HEK293 (cell line): ENCODE measurements around the gene PDSS1.

Source experiments
- BCL6B ChIP-seq: fragments of 450-650 bp; formaldehyde crosslinking; IDR thresholded peaks from 2 replicates; pipeline ENCODE4 v1.5.1; 2017; ENCODE audit warnings: missing biosample characterization, missing genetic modification characterization
- EGR2 ChIP-seq: fragments of 450-650 bp; formaldehyde crosslinking; IDR thresholded peaks from 2 replicates; pipeline ENCODE4 v1.5.1; 2016; ENCODE audit warnings: low read depth, missing biosample characterization, missing genetic modification characterization
- OSR2 ChIP-seq: fragments of 450-650 bp; formaldehyde crosslinking; IDR thresholded peaks from 2 replicates; pipeline ENCODE4 v1.5.1; 2016; ENCODE audit warnings: missing biosample characterization, missing genetic modification characterization
- PRDM1 ChIP-seq: fragments of 450-650 bp; formaldehyde crosslinking; IDR thresholded peaks from 2 replicates; pipeline ENCODE4; 2016; ENCODE audit warnings: missing biosample characterization, missing genetic modification characterization
- PRDM4 ChIP-seq: fragments of 450-650 bp; formaldehyde crosslinking; IDR thresholded peaks from 2 replicates; pipeline ENCODE4 v1.5.1; 2017; ENCODE audit warnings: missing biosample characterization, missing genetic modification characterization
- RBAK ChIP-seq: fragments of 450-650 bp; formaldehyde crosslinking; IDR thresholded peaks from 2 replicates; pipeline ENCODE4 v1.5.1; 2016; ENCODE audit warnings: missing biosample characterization, missing genetic modification characterization
- SCRT2 ChIP-seq: fragments of 450-650 bp; formaldehyde crosslinking; IDR thresholded peaks from 2 replicates; pipeline ENCODE4 v1.5.1; 2016; ENCODE audit warnings: missing biosample characterization, missing genetic modification characterization
- SETDB1 ChIP-seq: IDR thresholded peaks from one replicate; pipeline ENCODE4 v1.6.1; 2017; ENCODE audit warnings: mild to moderate bottlenecking, low read length, moderate library complexity, mixed read lengths; ENCODE audit not compliant: insufficient read length
- TSHZ1 ChIP-seq: fragments of 450-650 bp; formaldehyde crosslinking; IDR thresholded peaks from 2 replicates; pipeline ENCODE4 v1.5.1; 2016; ENCODE audit warnings: missing biosample characterization, missing genetic modification characterization, borderline replicate concordance
- ZNF157 ChIP-seq: fragments of 450-650 bp; formaldehyde crosslinking; IDR thresholded peaks from 2 replicates; pipeline ENCODE4 v1.5.1; 2016; ENCODE audit warnings: missing biosample characterization, missing genetic modification characterization
- ZNF174 ChIP-seq: fragments of 450-650 bp; formaldehyde crosslinking; IDR thresholded peaks from 2 replicates; pipeline ENCODE4 v1.5.0; 2017; ENCODE audit warnings: missing biosample characterization, mild to moderate bottlenecking, missing genetic modification characterization
- ZNF175 ChIP-seq: fragments of 450-650 bp; formaldehyde crosslinking; IDR thresholded peaks from 2 replicates; pipeline ENCODE4 v1.5.1; 2016; ENCODE audit warnings: missing biosample characterization, missing genetic modification characterization
- ZNF266 ChIP-seq: fragments of 450-650 bp; formaldehyde crosslinking; IDR thresholded peaks from 2 replicates; pipeline ENCODE4 v1.5.1; 2016; ENCODE audit warnings: missing biosample characterization, missing genetic modification characterization, low read depth
- ZNF433 ChIP-seq: fragments of 450-650 bp; formaldehyde crosslinking; IDR thresholded peaks from 2 replicates; pipeline ENCODE4 v1.5.1; 2016; ENCODE audit warnings: missing biosample characterization, missing genetic modification characterization, low read depth
- ZNF544 ChIP-seq: fragments of 450-650 bp; formaldehyde crosslinking; IDR thresholded peaks from 2 replicates; pipeline ENCODE4 v1.5.0; 2017; ENCODE audit warnings: missing biosample characterization, missing genetic modification characterization
- ZNF600 ChIP-seq: fragments of 450-650 bp; formaldehyde crosslinking; IDR thresholded peaks from 2 replicates; pipeline ENCODE4 v1.5.1; 2016; ENCODE audit warnings: missing biosample characterization, missing genetic modification characterization
- ZNF629 ChIP-seq: fragments of 450-650 bp; formaldehyde crosslinking; IDR thresholded peaks from 2 replicates; pipeline ENCODE4 v1.5.1; 2017; ENCODE audit warnings: missing biosample characterization, missing genetic modification characterization
- ZNF792 ChIP-seq: fragments of 450-650 bp; formaldehyde crosslinking; IDR thresholded peaks from 2 replicates; pipeline ENCODE4 v1.5.1; 2016; ENCODE audit warnings: missing biosample characterization, missing genetic modification characterization
- TF ChIP-seq, protein P1 (sequence below): fragments of 450-650 bp; formaldehyde crosslinking; IDR thresholded peaks from 2 replicates; pipeline ENCODE4 v1.5.1; 2017; ENCODE audit warnings: missing biosample characterization, missing genetic modification characterization
- TF ChIP-seq, protein P2 (sequence below): fragments of 450-650 bp; formaldehyde crosslinking; IDR thresholded peaks from 2 replicates; pipeline ENCODE4 v1.5.1; 2016; ENCODE audit warnings: missing biosample characterization, missing genetic modification characterization, borderline replicate concordance
- TF ChIP-seq, protein P3 (sequence below): fragments of 450-650 bp; formaldehyde crosslinking; IDR thresholded peaks from 2 replicates; pipeline ENCODE4 v1.5.1; 2016; ENCODE audit warnings: missing biosample characterization, missing genetic modification characterization
- TF ChIP-seq, protein P4 (sequence below): fragments of 450-650 bp; formaldehyde crosslinking; conservative IDR thresholded peaks from 2 replicates; pipeline ENCODE4 v1.5.1; 2016; ENCODE audit warnings: low read depth, missing biosample characterization, missing genetic modification characterization

Gene PDSS1

GRCh38 chr10:26755443-26755903 lies 58.0 kb downstream of the PDSS1 start (continued):
- TF ChIP-seq BCL6B (no peak), ZNF174 (tag by site-specific recombination) (no peak), ZNF629 (tag by site-specific recombination) (no peak; the same call in 1 of the 2 replicates), ZNF544 (tag by site-specific recombination) (no peak), ZNF792 (tag by site-specific recombination) (no peak), ZNF175 (no peak), ZNF433 (tag by site-specific recombination) (no peak), SCRT2 (tag by site-specific recombination) (no peak), EGR2 (no peak), ZNF600 (tag by site-specific recombination) (no peak), ZNF266 (tag by site-specific recombination) (no peak), PRDM4 (tag by site-specific recombination) (peak; percentile 90), TSHZ1 (tag by site-specific recombination) (no peak), SETDB1 (peak; percentile 76), PRDM1 (tag by site-specific recombination) (peak; percentile 67), RBAK (tag by site-specific recombination) (no peak), ZNF157 (no peak), OSR2 (tag by site-specific recombination) (peak; percentile 39; the same call in 1 of the 2 replicates)
- TF ChIP-seq, protein P1, sequence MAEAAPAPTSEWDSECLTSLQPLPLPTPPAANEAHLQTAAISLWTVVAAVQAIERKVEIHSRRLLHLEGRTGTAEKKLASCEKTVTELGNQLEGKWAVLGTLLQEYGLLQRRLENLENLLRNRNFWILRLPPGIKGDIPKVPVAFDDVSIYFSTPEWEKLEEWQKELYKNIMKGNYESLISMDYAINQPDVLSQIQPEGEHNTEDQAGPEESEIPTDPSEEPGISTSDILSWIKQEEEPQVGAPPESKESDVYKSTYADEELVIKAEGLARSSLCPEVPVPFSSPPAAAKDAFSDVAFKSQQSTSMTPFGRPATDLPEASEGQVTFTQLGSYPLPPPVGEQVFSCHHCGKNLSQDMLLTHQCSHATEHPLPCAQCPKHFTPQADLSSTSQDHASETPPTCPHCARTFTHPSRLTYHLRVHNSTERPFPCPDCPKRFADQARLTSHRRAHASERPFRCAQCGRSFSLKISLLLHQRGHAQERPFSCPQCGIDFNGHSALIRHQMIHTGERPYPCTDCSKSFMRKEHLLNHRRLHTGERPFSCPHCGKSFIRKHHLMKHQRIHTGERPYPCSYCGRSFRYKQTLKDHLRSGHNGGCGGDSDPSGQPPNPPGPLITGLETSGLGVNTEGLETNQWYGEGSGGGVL (tag by site-specific recombination) = no peak
- TF ChIP-seq, protein P2, sequence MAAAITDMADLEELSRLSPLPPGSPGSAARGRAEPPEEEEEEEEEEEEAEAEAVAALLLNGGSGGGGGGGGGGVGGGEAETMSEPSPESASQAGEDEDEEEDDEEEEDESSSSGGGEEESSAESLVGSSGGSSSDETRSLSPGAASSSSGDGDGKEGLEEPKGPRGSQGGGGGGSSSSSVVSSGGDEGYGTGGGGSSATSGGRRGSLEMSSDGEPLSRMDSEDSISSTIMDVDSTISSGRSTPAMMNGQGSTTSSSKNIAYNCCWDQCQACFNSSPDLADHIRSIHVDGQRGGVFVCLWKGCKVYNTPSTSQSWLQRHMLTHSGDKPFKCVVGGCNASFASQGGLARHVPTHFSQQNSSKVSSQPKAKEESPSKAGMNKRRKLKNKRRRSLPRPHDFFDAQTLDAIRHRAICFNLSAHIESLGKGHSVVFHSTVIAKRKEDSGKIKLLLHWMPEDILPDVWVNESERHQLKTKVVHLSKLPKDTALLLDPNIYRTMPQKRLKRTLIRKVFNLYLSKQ (tag by site-specific recombination) = no peak
- TF ChIP-seq, protein P3, sequence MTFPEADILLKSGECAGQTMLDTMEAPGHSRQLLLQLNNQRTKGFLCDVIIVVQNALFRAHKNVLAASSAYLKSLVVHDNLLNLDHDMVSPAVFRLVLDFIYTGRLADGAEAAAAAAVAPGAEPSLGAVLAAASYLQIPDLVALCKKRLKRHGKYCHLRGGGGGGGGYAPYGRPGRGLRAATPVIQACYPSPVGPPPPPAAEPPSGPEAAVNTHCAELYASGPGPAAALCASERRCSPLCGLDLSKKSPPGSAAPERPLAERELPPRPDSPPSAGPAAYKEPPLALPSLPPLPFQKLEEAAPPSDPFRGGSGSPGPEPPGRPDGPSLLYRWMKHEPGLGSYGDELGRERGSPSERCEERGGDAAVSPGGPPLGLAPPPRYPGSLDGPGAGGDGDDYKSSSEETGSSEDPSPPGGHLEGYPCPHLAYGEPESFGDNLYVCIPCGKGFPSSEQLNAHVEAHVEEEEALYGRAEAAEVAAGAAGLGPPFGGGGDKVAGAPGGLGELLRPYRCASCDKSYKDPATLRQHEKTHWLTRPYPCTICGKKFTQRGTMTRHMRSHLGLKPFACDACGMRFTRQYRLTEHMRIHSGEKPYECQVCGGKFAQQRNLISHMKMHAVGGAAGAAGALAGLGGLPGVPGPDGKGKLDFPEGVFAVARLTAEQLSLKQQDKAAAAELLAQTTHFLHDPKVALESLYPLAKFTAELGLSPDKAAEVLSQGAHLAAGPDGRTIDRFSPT = no peak
- TF ChIP-seq, protein P4, sequence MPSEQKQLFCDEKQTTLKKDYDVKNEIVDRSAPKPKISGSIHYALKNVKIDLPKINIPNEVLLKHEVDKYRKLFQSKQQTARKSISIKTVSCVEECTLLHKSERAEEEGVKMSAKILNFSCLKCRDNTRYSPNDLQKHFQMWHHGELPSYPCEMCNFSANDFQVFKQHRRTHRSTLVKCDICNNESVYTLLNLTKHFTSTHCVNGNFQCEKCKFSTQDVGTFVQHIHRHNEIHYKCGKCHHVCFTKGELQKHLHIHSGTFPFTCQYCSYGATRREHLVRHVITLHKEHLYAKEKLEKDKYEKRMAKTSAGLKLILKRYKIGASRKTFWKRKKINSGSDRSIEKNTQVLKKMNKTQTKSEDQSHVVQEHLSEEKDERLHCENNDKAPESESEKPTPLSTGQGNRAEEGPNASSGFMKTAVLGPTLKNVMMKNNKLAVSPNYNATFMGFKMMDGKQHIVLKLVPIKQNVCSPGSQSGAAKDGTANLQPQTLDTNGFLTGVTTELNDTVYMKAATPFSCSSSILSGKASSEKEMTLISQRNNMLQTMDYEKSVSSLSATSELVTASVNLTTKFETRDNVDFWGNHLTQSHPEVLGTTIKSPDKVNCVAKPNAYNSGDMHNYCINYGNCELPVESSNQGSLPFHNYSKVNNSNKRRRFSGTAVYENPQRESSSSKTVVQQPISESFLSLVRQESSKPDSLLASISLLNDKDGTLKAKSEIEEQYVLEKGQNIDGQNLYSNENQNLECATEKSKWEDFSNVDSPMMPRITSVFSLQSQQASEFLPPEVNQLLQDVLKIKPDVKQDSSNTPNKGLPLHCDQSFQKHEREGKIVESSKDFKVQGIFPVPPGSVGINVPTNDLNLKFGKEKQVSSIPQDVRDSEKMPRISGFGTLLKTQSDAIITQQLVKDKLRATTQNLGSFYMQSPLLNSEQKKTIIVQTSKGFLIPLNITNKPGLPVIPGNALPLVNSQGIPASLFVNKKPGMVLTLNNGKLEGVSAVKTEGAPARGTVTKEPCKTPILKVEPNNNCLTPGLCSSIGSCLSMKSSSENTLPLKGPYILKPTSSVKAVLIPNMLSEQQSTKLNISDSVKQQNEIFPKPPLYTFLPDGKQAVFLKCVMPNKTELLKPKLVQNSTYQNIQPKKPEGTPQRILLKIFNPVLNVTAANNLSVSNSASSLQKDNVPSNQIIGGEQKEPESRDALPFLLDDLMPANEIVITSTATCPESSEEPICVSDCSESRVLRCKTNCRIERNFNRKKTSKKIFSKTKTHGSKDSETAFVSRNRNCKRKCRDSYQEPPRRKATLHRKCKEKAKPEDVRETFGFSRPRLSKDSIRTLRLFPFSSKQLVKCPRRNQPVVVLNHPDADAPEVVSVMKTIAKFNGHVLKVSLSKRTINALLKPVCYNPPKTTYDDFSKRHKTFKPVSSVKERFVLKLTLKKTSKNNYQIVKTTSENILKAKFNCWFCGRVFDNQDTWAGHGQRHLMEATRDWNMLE (tag by site-specific recombination) = no peak
